Measurements from ENCODE around the gene TPSD1. TPM values are rescaled to one million over a fixed set of nuclear protein-coding genes. Genes with fewer than 3 reads are reported as not detected.
"Not testable (repeated sequence)": the region's sequence is repeated elsewhere in the genome, so short reads cannot be mapped to it uniquely, and the experiment has no call there.

Gene TPSD1
- total RNA-seq, 1 donor from 2014 or later, result 9.4 TPM

- no peaks in the 10 kb centered on the region for H3K9me3 ChIP-seq
- no peak overlapping the region for H3K27ac ChIP-seq
- DNase-seq, result no peak
- H3K4me1 ChIP-seq, result no peaks in the 10 kb centered on the region
- intact Hi-C loops (cut with DNase I), result no loop called here
- ATAC-seq, result no peak
- no peaks in the 10 kb centered on the region for H3K36me3 ChIP-seq
- no peak overlapping the region for H3K4me3 ChIP-seq
- H3K27me3 ChIP-seq, result peaks cover 77% of the 10 kb centered on the region
- TF ChIP-seq, protein P1, sequence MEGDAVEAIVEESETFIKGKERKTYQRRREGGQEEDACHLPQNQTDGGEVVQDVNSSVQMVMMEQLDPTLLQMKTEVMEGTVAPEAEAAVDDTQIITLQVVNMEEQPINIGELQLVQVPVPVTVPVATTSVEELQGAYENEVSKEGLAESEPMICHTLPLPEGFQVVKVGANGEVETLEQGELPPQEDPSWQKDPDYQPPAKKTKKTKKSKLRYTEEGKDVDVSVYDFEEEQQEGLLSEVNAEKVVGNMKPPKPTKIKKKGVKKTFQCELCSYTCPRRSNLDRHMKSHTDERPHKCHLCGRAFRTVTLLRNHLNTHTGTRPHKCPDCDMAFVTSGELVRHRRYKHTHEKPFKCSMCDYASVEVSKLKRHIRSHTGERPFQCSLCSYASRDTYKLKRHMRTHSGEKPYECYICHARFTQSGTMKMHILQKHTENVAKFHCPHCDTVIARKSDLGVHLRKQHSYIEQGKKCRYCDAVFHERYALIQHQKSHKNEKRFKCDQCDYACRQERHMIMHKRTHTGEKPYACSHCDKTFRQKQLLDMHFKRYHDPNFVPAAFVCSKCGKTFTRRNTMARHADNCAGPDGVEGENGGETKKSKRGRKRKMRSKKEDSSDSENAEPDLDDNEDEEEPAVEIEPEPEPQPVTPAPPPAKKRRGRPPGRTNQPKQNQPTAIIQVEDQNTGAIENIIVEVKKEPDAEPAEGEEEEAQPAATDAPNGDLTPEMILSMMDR (IDR thresholded peaks at IDR 0.05), result no peak
Measured at GRCh38 chr16:1290063-1290501, 34.2 kb downstream of the TPSD1 start.

GRCh38 chr16:1290860-1291575 is 35.1 kb downstream of the TPSD1 start:
- Histone ChIP-seq H3K27me3 (peaks cover 73% of the 10 kb centered on the region), H3K4me3 (no peak overlapping the region), H3K36me3 (no peaks in the 10 kb centered on the region), H3K4me1 (no peaks in the 10 kb centered on the region), H3K9me3 (no peaks in the 10 kb centered on the region), H3K27ac (no peak overlapping the region)
- DNase-seq (no peak), ATAC-seq (no peak)
- TF ChIP-seq, protein P1 (IDR thresholded peaks at IDR 0.05), result no peak
- intact Hi-C loops (cut with DNase I), result no loop called here

DNA sequence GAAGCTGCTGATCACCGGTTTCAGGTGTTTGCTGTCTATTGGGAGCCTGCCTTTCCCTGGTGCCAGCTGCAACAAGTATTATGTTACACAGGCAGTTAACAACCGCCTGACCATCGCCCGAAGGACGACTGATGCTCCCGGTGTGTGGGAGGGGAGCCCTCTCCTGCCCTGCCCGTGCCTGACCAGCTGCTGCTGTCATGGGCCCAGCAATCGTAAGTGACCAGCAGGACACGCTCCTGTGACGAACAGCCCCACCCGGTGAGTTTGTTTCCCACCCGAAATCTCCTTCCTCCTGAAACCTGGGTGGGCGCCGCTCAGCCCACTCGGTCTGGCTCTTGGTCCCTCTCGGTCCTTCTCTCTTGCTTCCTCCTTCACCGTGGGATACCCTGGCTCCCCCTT is 35.7 kb downstream of the TPSD1 start:
- Histone ChIP-seq H3K36me3 (no peaks in the 10 kb centered on the region), H3K4me3 (no peak overlapping the region), H3K27ac (no peak overlapping the region), H3K9me3 (no peaks in the 10 kb centered on the region), H3K4me1 (no peaks in the 10 kb centered on the region), H3K27me3 (peaks cover 68% of the 10 kb centered on the region)
- DNase-seq (no peak), ATAC-seq (no peak)
- TF ChIP-seq, protein P1 (IDR thresholded peaks at IDR 0.05), result no peak
- intact Hi-C loops (cut with DNase I), result no loop called here

DNA sequence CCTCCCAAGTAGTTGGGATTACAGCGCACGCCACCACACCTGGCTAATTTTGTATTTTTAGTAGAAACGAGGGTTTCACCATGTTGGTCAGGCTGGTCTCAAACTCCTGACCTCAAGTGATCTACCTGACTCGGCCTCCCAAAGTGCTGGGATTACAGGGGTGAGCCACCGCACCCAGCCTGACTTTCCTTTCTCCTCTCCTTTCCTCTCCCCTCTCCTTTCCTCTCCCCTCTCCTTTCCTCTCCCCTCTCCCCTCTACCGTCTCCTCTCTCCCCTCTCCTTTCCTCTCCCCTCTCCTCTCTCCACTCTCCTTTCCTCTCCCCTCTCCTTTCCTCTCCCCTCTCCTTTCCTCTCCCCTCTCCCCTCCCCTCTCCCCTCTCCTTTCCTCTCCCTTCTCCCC is 36.3 kb downstream of the TPSD1 start:
- H3K4me1 ChIP-seq; H3K4me3 ChIP-seq; H3K27ac ChIP-seq; ATAC-seq; intact Hi-C loops (cut with DNase I); DNase-seq; H3K36me3 ChIP-seq; H3K9me3 ChIP-seq: not testable (repeated sequence)
- peaks cover 62% of the 10 kb centered on the region for H3K27me3 ChIP-seq

DNA sequence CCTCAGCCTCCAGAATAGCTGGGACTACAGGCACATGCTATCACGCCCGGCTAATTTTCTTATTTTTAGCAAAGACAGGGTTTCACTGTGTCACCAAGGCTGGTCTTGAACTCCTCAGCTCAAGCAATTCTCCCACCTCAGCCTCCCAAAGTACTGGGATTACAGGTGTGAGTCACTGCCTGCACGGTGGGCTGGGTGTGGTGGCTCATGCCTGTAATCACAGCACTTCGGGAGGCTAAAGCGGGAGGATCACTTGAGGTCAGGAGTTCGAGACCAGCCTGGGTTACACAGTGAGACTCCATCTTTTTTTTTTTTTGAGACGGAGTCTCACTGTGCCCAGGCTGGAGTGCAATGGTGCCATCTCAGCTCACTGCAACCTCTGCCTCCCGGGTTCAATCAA is 36.9 kb downstream of the TPSD1 start:
- H3K36me3 ChIP-seq; intact Hi-C loops (cut with DNase I); ATAC-seq; H3K27ac ChIP-seq; H3K9me3 ChIP-seq; H3K4me3 ChIP-seq; DNase-seq; H3K4me1 ChIP-seq: not testable (repeated sequence)
- H3K27me3 ChIP-seq, result peaks cover 56% of the 10 kb centered on the region

DNA sequence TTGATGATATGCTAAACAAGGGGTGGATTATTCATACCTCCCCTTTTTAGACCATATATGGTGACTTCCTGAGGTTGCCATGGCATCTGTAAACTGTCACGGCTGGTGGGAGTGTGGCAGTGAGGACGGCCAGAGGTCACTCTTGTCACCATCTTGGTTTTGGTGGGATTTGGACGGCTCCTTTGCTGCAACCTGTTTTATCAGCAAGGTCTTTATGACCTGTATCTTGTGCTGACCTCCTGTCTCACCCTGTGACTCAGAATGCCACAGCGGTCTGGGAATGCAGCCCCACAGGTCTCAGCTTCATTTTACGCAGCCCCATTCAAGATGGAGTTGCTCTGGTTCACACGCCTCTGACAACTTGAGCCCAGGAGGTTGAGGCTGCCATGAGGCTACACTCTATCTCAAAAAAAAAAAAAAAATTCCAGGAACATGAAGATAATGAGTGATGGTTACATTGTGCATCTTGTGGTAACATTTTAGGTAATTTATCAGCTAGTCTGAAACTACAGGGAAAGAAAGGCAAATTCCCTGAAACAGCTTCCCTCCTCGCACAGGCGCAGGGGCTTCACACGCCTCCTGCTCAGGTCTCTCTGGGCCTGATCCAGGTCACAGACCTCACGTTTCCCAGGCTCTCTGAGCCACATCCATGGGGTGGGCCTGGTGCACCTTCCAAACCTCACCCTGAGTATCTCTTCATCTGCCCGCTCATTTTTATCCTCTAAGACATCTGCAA is 38.2 kb downstream of the TPSD1 start:
- intact Hi-C loops (cut with DNase I), result no loop called here
- Histone ChIP-seq H3K4me3 (no peak overlapping the region), H3K4me1 (no peaks in the 10 kb centered on the region), H3K27me3 (peaks cover 48% of the 10 kb centered on the region), H3K9me3 (no peaks in the 10 kb centered on the region), H3K27ac (no peak overlapping the region), H3K36me3 (no peaks in the 10 kb centered on the region)
- TF ChIP-seq, protein P1 (IDR thresholded peaks at IDR 0.05), result no peak
- DNase-seq (no peak), ATAC-seq (no peak)

Data from upper lobe of right lung (tissue), 1 donor.